ENCODE measurements around the gene AMZ1.
"Not testable (repeated sequence)": the region's sequence is repeated elsewhere in the genome, so short reads cannot be mapped to it uniquely, and the experiment has no call there.

DNA sequence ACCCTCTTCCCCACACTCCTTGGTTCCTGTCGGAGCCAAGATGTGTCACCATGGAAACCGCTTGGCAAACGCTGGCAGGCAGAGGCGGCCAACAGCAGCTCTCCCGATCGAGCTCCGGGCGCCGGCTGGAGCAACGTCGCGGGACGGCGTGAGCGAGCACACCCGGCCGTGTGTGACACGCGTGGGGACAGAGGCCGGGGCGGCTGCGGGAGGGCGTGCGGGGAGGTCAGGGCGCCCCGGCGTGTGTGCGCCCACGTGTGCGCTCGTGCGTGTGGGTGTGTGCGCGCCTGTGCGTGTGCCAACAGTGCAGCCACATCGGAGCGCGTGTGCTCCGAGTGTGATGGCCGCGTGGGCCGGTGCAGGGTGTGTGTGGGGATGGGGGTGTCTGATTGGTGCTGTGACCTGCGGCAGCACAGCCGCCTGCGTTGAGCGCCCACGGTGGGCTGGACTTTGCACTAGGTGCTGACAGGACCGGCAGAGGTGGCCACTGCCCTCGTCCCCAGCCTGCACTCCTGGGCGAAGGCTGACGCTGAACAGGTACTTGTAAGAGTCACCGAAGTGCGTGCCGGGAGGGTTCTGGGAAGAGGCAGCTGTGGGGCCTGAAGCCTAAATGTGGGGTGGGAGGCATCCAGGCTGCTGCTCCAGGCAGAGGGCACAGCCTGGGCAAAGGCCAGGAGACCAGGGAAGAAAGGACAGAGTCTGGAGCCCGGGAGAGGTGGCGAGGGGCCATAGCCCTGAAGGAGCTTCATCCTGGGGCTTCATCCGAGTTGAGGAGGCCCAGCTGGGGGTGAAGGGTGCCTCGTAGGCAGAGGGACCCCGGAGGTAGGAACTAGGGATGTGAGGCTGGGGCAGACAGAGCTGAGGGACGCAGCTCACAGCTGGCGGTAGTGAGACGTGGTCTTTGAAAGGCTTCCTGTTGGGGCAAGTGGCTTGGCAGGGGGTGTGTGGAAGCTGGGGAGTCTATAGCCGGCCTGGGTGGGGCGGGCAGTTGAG is 8.6 kb upstream of the AMZ1 start:
- not testable (repeated sequence) for TF ChIP-seq CTCF (conservative IDR thresholded peaks at IDR 0.05 in 1 of 2, IDR thresholded peaks at IDR 0.05 in 1 of 2; ENCODE audit: low read depth in 1 of 2, low read length in 2 of 2); EZH2 (IDR thresholded peaks at IDR 0.05; ENCODE audit: low read length, missing control alignments)
